Fibroblast of pulmonary artery (primary cell): Measurements from ENCODE around the gene DLGAP3.
A peak's percentile ranks its signal among the peaks of the same experiment; 100 is the strongest.

Experiments
- DNase-seq: peaks from one replicate; pipeline ENCODE4 v3.0.0-alpha.2; 2010; ENCODE audit warnings: low read depth
- H3K4me3 ChIP-seq: replicated peaks from 2 replicates; pipeline ENCODE4 v1.5.1; 2011; ENCODE audit warnings: low read depth, mild to moderate bottlenecking, control low read depth, low read length, moderate library complexity
- TF ChIP-seq, protein P1 (sequence below): IDR thresholded peaks from 2 replicates; pipeline ENCODE4 v1.5.1; 2011; ENCODE audit warnings: mild to moderate bottlenecking, control low read depth, low read length, inconsistent platforms; ENCODE audit errors: missing control alignments

Gene DLGAP3

DNA sequence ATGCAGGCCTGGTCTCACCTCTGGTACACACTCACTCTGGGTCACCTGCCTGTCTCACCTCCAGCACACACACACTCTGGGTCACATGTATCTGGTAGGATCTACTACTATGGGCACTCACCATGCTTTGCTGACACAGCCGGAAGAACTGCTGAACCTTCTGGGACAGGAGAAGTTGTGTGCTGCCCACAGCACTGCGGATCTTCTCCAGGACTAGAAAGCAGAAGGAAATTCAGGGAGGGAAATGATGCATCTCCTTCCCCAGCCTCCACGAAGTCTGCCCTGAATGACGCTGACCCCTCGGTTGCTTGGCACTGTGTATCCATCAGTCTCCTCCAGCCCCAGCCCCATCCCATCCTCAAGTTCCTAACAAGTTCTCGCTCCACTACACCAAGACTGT is 62.0 kb downstream of the DLGAP3 start:
- TF ChIP-seq, protein P1, sequence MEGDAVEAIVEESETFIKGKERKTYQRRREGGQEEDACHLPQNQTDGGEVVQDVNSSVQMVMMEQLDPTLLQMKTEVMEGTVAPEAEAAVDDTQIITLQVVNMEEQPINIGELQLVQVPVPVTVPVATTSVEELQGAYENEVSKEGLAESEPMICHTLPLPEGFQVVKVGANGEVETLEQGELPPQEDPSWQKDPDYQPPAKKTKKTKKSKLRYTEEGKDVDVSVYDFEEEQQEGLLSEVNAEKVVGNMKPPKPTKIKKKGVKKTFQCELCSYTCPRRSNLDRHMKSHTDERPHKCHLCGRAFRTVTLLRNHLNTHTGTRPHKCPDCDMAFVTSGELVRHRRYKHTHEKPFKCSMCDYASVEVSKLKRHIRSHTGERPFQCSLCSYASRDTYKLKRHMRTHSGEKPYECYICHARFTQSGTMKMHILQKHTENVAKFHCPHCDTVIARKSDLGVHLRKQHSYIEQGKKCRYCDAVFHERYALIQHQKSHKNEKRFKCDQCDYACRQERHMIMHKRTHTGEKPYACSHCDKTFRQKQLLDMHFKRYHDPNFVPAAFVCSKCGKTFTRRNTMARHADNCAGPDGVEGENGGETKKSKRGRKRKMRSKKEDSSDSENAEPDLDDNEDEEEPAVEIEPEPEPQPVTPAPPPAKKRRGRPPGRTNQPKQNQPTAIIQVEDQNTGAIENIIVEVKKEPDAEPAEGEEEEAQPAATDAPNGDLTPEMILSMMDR = no peak
- DNase-seq = no peak
- H3K4me3 ChIP-seq = no peak overlapping the region

DNA sequence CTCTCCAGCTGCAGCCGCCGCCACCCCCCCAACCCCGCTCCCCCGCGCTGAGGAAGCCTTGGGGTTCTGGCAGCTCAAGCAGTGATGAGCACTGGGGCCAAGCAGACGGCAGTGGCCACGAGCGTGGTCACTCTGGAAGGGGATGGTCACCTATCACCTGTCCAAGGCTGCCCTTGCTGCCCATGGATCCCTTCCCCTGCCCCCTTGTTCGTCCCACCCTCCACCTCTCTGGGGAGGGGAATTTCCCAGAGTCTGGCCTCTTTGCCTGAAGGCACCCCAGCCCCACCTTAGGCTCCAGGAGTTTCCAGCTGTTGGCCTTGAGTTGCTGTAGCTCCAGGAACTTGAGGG is 62.7 kb downstream of the DLGAP3 start:
- TF ChIP-seq, protein P1 = no peak
- DNase-seq = no peak
- H3K4me3 ChIP-seq = peak overlapping the region; percentile 66

GRCh38 chr1:34865981-34866761 is 63.3 kb downstream of the DLGAP3 start:
- H3K4me3 ChIP-seq = peak overlapping the region; percentile 66
- DNase-seq = peak; percentile 77
- TF ChIP-seq, protein P1 = peak; percentile 92

GRCh38 chr1:34865573-34865972 is 63.9 kb downstream of the DLGAP3 start:
- TF ChIP-seq, protein P1 = no peak
- H3K4me3 ChIP-seq = peak overlapping the region; percentile 66
- DNase-seq = no peak

DNA sequence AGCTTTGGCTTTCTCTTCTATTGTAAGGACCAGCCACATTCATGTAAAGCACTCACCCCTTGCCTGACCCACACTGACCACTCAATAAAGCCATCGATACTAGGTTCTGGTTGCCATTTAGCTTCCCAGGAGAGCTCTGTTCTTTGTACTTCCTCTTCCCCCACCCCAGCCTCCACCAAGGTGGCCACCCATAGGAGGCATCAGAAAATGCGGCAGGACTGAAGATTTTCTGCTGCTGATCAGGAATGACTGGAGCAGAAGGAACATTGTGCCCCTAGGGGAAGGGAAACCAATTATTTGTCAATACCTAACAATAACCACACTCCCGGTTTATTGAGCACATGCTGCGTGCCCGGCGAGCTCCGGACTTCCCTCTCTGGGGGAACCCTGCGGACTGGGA is 64.7 kb downstream of the DLGAP3 start:
- TF ChIP-seq, protein P1 = no peak
- no peak for DNase-seq
- no peak overlapping the region for H3K4me3 ChIP-seq

DNA sequence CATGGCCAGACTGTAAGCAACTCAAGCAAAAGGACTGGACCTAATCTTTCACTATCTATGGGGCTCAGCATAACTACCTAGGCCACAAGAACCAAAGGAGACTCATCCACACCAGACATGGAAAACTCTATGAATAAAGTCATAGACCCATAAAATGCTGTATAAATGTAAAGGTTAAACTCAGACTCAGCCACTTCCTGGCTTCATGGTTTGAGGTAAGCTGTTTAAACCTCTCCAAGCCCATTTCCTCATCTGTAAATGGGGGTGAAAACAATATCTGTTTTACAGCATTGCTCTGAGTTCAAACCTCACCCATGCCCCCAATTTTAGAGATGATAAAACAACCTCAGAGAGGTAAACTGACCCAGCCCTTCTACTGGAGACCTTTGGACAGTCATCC is 65.9 kb downstream of the DLGAP3 start:
- TF ChIP-seq, protein P1 = no peak
- no peak for DNase-seq
- no peak overlapping the region for H3K4me3 ChIP-seq
